Femur (tissue), 1 donor: ENCODE measurements around the gene IFT52.

Experiments
- DNase-seq: peaks from one replicate; pipeline ENCODE4 v3.0.0-alpha.2; 2017

IFT52 gene

GRCh38 chr20:43695571-43695970, 104.8 kb downstream of the IFT52 start:
- DNase-seq = no peak
